ENCODE data around the gene DENND1C.

The DENND1C gene

GRCh38 chr19:6478815-6479214, 2.8 kb downstream of the DENND1C start:
- peaks cover 28% of the 10 kb centered on the region for H3K36me3 ChIP-seq (ENCODE audit: control insufficient read depth, insufficient read depth, low read length)
- DNase-seq (ENCODE audit: extremely low read depth, insufficient read length): no peak
- H3K4me3 ChIP-seq (replicated peaks; ENCODE audit: low read depth, low read length): no peak overlapping the region
- H3K27me3 ChIP-seq (replicated peaks; ENCODE audit: control insufficient read depth, insufficient read depth, low read length): no peaks in the 10 kb centered on the region
- TF ChIP-seq, protein P1, sequence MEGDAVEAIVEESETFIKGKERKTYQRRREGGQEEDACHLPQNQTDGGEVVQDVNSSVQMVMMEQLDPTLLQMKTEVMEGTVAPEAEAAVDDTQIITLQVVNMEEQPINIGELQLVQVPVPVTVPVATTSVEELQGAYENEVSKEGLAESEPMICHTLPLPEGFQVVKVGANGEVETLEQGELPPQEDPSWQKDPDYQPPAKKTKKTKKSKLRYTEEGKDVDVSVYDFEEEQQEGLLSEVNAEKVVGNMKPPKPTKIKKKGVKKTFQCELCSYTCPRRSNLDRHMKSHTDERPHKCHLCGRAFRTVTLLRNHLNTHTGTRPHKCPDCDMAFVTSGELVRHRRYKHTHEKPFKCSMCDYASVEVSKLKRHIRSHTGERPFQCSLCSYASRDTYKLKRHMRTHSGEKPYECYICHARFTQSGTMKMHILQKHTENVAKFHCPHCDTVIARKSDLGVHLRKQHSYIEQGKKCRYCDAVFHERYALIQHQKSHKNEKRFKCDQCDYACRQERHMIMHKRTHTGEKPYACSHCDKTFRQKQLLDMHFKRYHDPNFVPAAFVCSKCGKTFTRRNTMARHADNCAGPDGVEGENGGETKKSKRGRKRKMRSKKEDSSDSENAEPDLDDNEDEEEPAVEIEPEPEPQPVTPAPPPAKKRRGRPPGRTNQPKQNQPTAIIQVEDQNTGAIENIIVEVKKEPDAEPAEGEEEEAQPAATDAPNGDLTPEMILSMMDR (IDR thresholded peaks at IDR 0.05; ENCODE audit: insufficient read depth, low read length, poor library complexity, severe bottlenecking): no peak

DNA sequence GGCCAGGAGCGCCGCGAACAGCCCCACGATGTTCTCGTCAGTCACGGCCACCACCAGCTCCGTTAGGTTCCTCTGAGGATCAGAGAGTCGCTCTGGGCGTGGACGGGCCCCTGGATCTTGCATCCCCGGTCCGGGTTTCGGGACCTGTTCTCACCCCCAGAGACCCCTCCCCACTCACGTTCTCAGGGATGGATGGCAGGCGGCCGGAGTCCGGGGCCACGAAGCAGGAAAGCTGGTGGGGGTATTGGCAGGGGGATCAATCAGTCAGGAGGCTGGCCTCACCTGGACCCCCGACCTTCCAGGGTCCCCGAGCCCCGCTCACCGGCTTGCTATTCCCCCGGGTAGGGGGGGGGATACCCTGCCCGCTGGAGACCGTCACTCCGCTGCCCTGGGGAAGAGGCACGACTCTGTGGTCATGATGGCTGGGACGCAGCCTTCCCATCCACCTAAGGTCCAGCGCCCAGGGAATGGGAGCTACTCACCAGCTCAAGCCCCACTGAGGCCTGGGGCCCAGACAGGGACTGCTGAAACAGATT, 4.6 kb downstream of the DENND1C start:
- no peak overlapping the region for H3K4me3 ChIP-seq (replicated peaks; ENCODE audit: low read depth, low read length)
- TF ChIP-seq, protein P1 (IDR thresholded peaks at IDR 0.05; ENCODE audit: insufficient read depth, low read length, poor library complexity, severe bottlenecking): no peak
- H3K36me3 ChIP-seq (ENCODE audit: control insufficient read depth, insufficient read depth, low read length): peaks cover 32% of the 10 kb centered on the region
- H3K27me3 ChIP-seq (replicated peaks; ENCODE audit: control insufficient read depth, insufficient read depth, low read length): no peaks in the 10 kb centered on the region
- no peak for DNase-seq (ENCODE audit: extremely low read depth, insufficient read length)

DNA sequence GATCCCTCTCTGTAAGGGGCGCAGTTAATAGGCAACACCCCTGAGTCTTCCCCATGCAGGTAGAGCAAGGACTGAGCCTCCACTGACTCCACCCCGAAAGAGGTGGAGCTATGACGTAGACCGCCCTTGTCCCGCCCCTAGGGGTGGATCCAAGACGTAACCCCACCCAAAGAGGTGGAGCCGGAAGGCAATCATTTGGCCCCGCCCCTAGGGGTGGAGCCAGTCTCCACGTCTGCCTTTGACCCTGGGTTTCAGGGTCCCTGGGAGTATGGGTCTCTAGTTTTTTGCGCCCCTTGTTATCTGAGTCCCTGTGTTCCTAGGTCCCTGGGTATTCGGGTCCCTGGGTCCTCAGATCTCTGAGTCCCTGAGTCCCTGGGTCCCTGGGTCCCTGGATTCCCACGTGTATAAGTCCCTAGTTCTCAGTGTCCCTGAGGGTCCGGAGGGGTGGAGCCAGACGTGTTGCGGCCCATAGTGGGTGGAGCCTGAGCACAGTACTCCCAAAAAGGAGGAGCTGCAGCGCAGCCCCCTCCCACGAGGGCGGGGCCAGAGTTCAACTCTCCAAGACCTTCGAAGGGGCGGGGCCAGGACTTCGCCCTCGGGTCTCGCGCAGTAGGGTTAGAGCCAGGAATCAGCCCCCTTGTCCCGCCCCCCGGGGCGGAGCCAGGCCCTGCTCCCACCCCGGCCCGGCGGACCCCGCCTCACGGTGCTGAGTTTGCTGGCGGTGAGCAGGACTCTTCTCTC, 5.3 kb downstream of the DENND1C start:
- Histone ChIP-seq H3K36me3 (ENCODE audit: control insufficient read depth, insufficient read depth, low read length) (peaks cover 32% of the 10 kb centered on the region), H3K4me3 (replicated peaks; ENCODE audit: low read depth, low read length) (no peak overlapping the region), H3K27me3 (replicated peaks; ENCODE audit: control insufficient read depth, insufficient read depth, low read length) (no peaks in the 10 kb centered on the region)
- DNase-seq (ENCODE audit: extremely low read depth, insufficient read length): peak; percentile 63
- TF ChIP-seq, protein P1 (IDR thresholded peaks at IDR 0.05; ENCODE audit: insufficient read depth, low read length, poor library complexity, severe bottlenecking): no peak

DNA sequence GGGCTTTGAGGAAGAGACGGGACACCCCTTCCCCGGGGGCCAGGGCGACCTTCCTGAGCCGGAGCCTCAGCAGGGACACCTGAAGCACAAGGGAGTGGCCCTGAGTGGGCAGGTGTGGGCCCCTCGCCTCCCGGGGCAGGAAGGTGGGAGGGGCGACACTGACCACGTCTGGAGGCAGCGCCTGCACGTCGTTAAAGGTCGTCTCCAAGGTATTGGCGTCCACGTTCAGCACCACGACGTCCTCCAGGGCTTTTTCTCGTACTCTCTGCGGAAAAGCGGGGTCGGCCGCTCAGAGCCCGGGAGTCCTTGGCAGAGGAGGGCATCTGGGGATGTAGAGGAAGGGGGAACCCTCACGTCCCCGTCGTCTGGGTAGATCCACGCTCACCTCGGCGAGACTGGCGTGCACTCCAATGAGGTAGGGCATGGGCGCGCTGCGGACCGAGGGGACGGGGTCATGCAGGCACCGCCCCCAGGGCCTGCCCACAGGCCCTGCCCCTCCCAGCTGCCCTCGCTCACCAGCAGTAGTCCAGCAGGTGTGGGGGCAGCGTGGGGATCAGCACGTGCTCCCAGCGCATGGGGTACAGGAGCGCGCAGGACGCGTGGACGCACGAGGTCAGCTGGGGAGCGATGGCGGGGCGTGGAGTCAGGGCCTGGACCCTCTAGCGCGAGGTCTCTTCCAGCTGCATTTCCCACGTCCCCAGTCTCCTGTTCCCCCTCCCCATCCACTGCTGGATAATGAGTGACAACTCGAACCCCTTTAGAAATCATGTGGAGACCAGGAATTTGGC, 6.1 kb downstream of the DENND1C start:
- Histone ChIP-seq H3K27me3 (replicated peaks; ENCODE audit: control insufficient read depth, insufficient read depth, low read length) (no peaks in the 10 kb centered on the region), H3K4me3 (replicated peaks; ENCODE audit: low read depth, low read length) (no peak overlapping the region), H3K36me3 (ENCODE audit: control insufficient read depth, insufficient read depth, low read length) (peaks cover 36% of the 10 kb centered on the region)
- TF ChIP-seq, protein P1 (IDR thresholded peaks at IDR 0.05; ENCODE audit: insufficient read depth, low read length, poor library complexity, severe bottlenecking): no peak
- DNase-seq (ENCODE audit: extremely low read depth, insufficient read length): no peak

DNA sequence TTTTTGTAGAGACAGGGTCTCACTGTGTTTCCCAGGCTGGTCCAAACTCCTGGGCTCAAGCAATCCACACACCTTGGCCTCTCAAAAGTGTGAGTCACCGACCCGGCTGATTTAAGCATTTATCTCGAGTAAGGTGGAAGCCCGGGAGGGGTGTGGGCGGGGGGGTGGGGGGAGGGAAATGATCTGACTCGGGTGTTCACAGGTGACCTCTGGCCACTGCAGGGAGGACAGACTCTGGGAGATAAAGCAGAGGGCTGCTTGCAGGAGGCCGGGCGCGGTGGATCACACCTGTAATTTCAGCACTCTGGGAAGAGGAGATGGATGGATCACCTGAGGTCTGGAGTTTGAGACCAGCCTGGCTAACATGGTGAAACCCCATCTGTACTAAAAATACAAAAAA, 7.9 kb downstream of the DENND1C start:
- Histone ChIP-seq H3K4me3 (replicated peaks; ENCODE audit: low read depth, low read length) (no peak overlapping the region), H3K36me3 (ENCODE audit: control insufficient read depth, insufficient read depth, low read length) (peaks cover 34% of the 10 kb centered on the region), H3K27me3 (replicated peaks; ENCODE audit: control insufficient read depth, insufficient read depth, low read length) (no peaks in the 10 kb centered on the region)
- no peak for DNase-seq (ENCODE audit: extremely low read depth, insufficient read length)
- TF ChIP-seq, protein P1 (IDR thresholded peaks at IDR 0.05; ENCODE audit: insufficient read depth, low read length, poor library complexity, severe bottlenecking): no peak

Data from GM06990 (cell line).